Right lobe of liver (tissue), 6 donors: ENCODE results near the gene KREMEN1. TPM values are rescaled to one million over a fixed set of nuclear protein-coding genes. Genes with fewer than 3 reads are reported as not detected.

Experiments used
- ATAC-seq, 4 donors: fragments of 200-7000 bp; cut with Tn5 transposase; one replicate each; pipeline ENCODE4 v1.9.1; 2020; ENCODE audit warnings: mild to moderate bottlenecking in 4 of 4, moderate library complexity in 4 of 4
- DNase-seq, 3 donors: peaks; one replicate each; pipeline ENCODE4 v3.0.0-alpha.2; 2020
- H3K27ac ChIP-seq, 3 donors: fragments of 200-600 bp; one replicate each; pipeline ENCODE4 v1.8.0; 2022
- H3K27me3 ChIP-seq, 2 donors: fragments of 200-600 bp; one replicate each; pipeline ENCODE4 v1.8.0; 2022
- H3K36me3 ChIP-seq, 4 donors: fragments of 200-600 bp; sonication (generic) in 1 of 4; one replicate each; pipeline versions ENCODE4 v1.5.1 to v1.8.0; 2017 to 2022; ENCODE audit warnings: control low read depth in 1 of 4
- H3K4me1 ChIP-seq, 4 donors: fragments of 200-600 bp; sonication (generic) in 1 of 4; one replicate each; pipeline versions ENCODE4 v1.5.1 to v1.8.0; 2017 to 2022; ENCODE audit warnings: control low read depth in 1 of 4
- H3K4me3 ChIP-seq, 3 donors: fragments of 200-600 bp; one replicate each; pipeline ENCODE4 v1.8.0; 2022
- H3K9me3 ChIP-seq, 4 donors: fragments of 200-600 bp; sonication (generic) in 1 of 4; one replicate each; pipeline versions ENCODE4 v1.5.1 to v1.8.0; 2017 to 2022; ENCODE audit warnings: control low read depth in 1 of 4
- CTCF ChIP-seq, 4 donors: fragments of 200-600 bp in 3 of 4; fragments of 450-650 bp in 1 of 4; IDR thresholded peaks; one replicate each; pipeline versions ENCODE4 v1.5.1 to v1.8.0; 2016 to 2022; ENCODE audit warnings: antibody characterized with exemption in 4 of 4, mild to moderate bottlenecking in 2 of 4
- POLR2A ChIP-seq: fragments of 450-650 bp; IDR thresholded peaks from one replicate; pipeline ENCODE4 v1.6.1; 2017; ENCODE audit warnings: antibody characterized with exemption, mild to moderate bottlenecking
- WGBS: methylation state at CpG from one replicate; pipeline ENCODE4 v1.1.6; 2018; ENCODE audit warnings: low coverage, low lambda C conversion rate; ENCODE audit not compliant: insufficient coverage; ENCODE audit errors: missing lambda C conversion rate; 5-methylcytosine and 5-hydroxymethylcytosine counted together
- intact Hi-C, 2 donors: fragments of 100-400 bp; cut with DNase I; formaldehyde crosslinking; loops; one replicate each; pipeline versions ENCODE4 v1.11.2 to v1.14.1; 2022
- total RNA-seq, 6 experiments: library from RNA; depleted of rRNA in 2 of 6; stranded (reverse); fragments of >200 nt in 2 of 6; fragmentation: NEBNext Ultra II Directional in 3 of 6; extraction: Animal tissue kit (Norgen Biotek cat#: 25700) in 3 of 6; gene quantifications; one replicate each; pipeline versions ENCODE4 v1.1.0 to v1.2.4, GENCODE V29; 2016 to 2023
- donor health status: DM: no; HTN: yes; CAD: no.
- donor health status: DM: no; HTN: no; CAD: no.
- donor health status: DM: no; HTN: no; CAD: no.
- donor health status: DM: no; HTN: yes; CAD: no.
- donor health status: DM: no; HTN: yes; CAD: no.

The KREMEN1 gene
- total RNA-seq, 6 experiments from 2014 or later: 1.7 to 6.7 (median 3.0) TPM

GRCh38 chr22:29095459-29095858, 22.6 kb downstream of the KREMEN1 start:
- ATAC-seq (no peak), DNase-seq (no peak)
- H3K27me3 ChIP-seq: no peaks in the 10 kb centered on the region
- H3K36me3 ChIP-seq: no peaks in the 10 kb centered on the region
- no peak overlapping the region for H3K4me3 ChIP-seq
- 92% methylated on average over 2 of the region's 2 CpGs for WGBS
- no peak overlapping the region for H3K27ac ChIP-seq
- no peaks in the 10 kb centered on the region for H3K9me3 ChIP-seq
- TF ChIP-seq POLR2A: no peak
- TF ChIP-seq CTCF (IDR thresholded peaks at IDR 0.05): no peak
- intact Hi-C loops: no loop called here
- peaks cover 0 to 10% (median 0%) of the 10 kb centered on the region in 4 donors for H3K4me1 ChIP-seq

GRCh38 chr22:29096736-29097669, 24.2 kb downstream of the KREMEN1 start:
- Histone ChIP-seq H3K4me1 (peaks cover 0 to 10% (median 0%) of the 10 kb centered on the region in 4 donors), H3K9me3 (no peaks in the 10 kb centered on the region), H3K27ac (no peak overlapping the region), H3K27me3 (no peaks in the 10 kb centered on the region), H3K4me3 (no peak overlapping the region), H3K36me3 (no peaks in the 10 kb centered on the region)
- DNase-seq (no peak), ATAC-seq (peak in 1 of 4 donors; percentile 19)
- WGBS: 84% methylated on average over 13 of the region's 13 CpGs
- intact Hi-C loops: no loop called here
- TF ChIP-seq POLR2A (no peak), CTCF (IDR thresholded peaks at IDR 0.05) (no peak)

GRCh38 chr22:29098296-29098695, 25.5 kb downstream of the KREMEN1 start:
- TF ChIP-seq CTCF (IDR thresholded peaks at IDR 0.05) (no peak), POLR2A (no peak)
- intact Hi-C loops: no loop called here
- 93% methylated on average over 2 of the region's 2 CpGs for WGBS
- no peaks in the 10 kb centered on the region for H3K27me3 ChIP-seq
- H3K9me3 ChIP-seq: no peaks in the 10 kb centered on the region
- no peak for DNase-seq
- no peak overlapping the region for H3K27ac ChIP-seq
- H3K4me1 ChIP-seq: peaks cover 0 to 3% (median 0%) of the 10 kb centered on the region in 4 donors
- no peak for ATAC-seq
- no peak overlapping the region for H3K4me3 ChIP-seq
- no peaks in the 10 kb centered on the region for H3K36me3 ChIP-seq

- Histone ChIP-seq H3K4me1 (no peaks in the 10 kb centered on the region), H3K9me3 (no peaks in the 10 kb centered on the region), H3K27ac (no peak overlapping the region), H3K36me3 (no peaks in the 10 kb centered on the region), H3K4me3 (no peak overlapping the region), H3K27me3 (no peaks in the 10 kb centered on the region)
- WGBS: 86% methylated on average over 2 of the region's 2 CpGs
- ATAC-seq (no peak), DNase-seq (no peak)
- TF ChIP-seq POLR2A: no peak
- TF ChIP-seq CTCF (IDR thresholded peaks at IDR 0.05): no peak
- intact Hi-C loops: no loop called here
Observed at GRCh38 chr22:29102300-29102699, 29.5 kb downstream of the KREMEN1 start.
